Body of pancreas (tissue), 4 donors: Measurements from ENCODE around the gene SMARCD3.

Experiments
- CTCF ChIP-seq, 7 experiments: fragments of 450-650 bp in 4 of 7; fragments of 200-600 bp in 3 of 7; sonication (generic) in 3 of 7; IDR thresholded peaks; one replicate each; pipeline ENCODE4 v1.5.1; 2016 to 2019; ENCODE audit warnings: antibody characterized with exemption in 7 of 7
- POLR2A ChIP-seq, 3 donors: fragments of 450-650 bp; IDR thresholded peaks; one replicate each; pipeline ENCODE4 v1.6.1; 2016; ENCODE audit warnings: antibody characterized with exemption in 3 of 3, mild to moderate bottlenecking in 2 of 3

GRCh38 chr7:151246102-151246850 lies 2.2 kb downstream of the SMARCD3 start:
- no peak for TF ChIP-seq CTCF (IDR thresholded peaks at IDR 0.05)
- TF ChIP-seq POLR2A (IDR thresholded peaks at IDR 0.05) = no peak
